ENCODE measurements around the gene USP22. TPM values are rescaled to one million over a fixed set of nuclear protein-coding genes. Genes with fewer than 3 reads are reported as not detected.
"Not testable (repeated sequence)": the region's sequence is repeated elsewhere in the genome, so short reads cannot be mapped to it uniquely, and the experiment has no call there.

USP22 gene
- total RNA-seq, 1 experiment from 2014 or later = 210 TPM

GRCh38 chr17:20977609-20978253 is 65.1 kb downstream of the USP22 start:
- H3K4me1 ChIP-seq (ENCODE audit: control insufficient read depth in 1 of 2, insufficient read depth in 2 of 2, low read length in 2 of 2); H3K4me2 ChIP-seq (ENCODE audit: low read length); H3K9me2 ChIP-seq (ENCODE audit: insufficient read depth); H3K27ac ChIP-seq (ENCODE audit: low read depth, low read length); BruUV-seq (replicated peaks); H3K9me3 ChIP-seq (ENCODE audit: control insufficient read depth in 1 of 2, insufficient read depth in 1 of 2, low read depth in 1 of 2, low read length in 2 of 2); RAD21 ChIA-PET (ENCODE audit: low non-redundant PET in 1 of 2, low total read pairs in 2 of 2, uncharacterized antibody in 2 of 2, unreplicated experiment in 2 of 2); DNase-seq (ENCODE audit: low read depth, low spot score); H2AFZ ChIP-seq (ENCODE audit: low read depth, low read length, poor library complexity, severe bottlenecking); H4K20me1 ChIP-seq (ENCODE audit: insufficient read depth); ATAC-seq; POLR2A ChIA-PET; H3K9ac ChIP-seq (ENCODE audit: low read length); intact Hi-C loops (cut with micrococcal nuclease); H3K79me2 ChIP-seq (ENCODE audit: insufficient read depth, low read length); H3K36me3 ChIP-seq (ENCODE audit: control insufficient read depth in 1 of 2, insufficient read depth in 2 of 2, low read length in 2 of 2); H3K4me3 ChIP-seq (replicated peaks in 1 of 2; ENCODE audit: low read depth in 1 of 2, low read length in 2 of 2): not testable (repeated sequence)
- H3K27me3 ChIP-seq (ENCODE audit: insufficient read depth, low read length) = peaks cover 56% of the 10 kb centered on the region
- CTCF ChIA-PET = interaction anchor here (1.1 kb wide), 1 partner anchor 15 kb away, joined by 3 read pairs; no protein-coding TSS in a partner anchor

DNA sequence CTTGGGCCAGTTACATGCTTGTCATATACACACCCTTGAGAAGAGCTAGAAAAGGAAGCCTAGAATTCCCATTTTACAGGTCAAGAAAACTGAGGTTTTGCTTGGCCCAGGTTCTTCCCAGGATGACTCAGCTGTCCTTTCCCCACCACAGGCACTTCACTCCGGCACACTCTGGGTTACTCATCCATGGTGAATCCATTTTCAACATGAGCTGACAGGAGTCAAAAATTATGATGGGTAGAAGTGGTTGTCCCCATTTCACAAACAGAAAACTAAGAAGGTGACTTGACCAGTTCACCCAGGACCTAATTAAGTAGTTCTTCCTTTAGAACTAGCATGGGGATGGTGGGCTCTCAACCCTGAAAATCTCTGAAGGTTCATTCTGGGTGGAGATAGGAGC is 67.2 kb downstream of the USP22 start:
- no peaks in the 10 kb centered on the region for H3K9me3 ChIP-seq (ENCODE audit: control insufficient read depth in 1 of 2, insufficient read depth in 1 of 2, low read depth in 1 of 2, low read length in 2 of 2)
- no peak for TF ChIP-seq REST (IDR thresholded peaks at IDR 0.05; ENCODE audit: low read depth)
- no peak for TF ChIP-seq ATF3 (IDR thresholded peaks at IDR 0.05)
- no peak overlapping the region for H3K9ac ChIP-seq (ENCODE audit: low read length)
- H3K4me1 ChIP-seq (ENCODE audit: control insufficient read depth in 1 of 2, insufficient read depth in 2 of 2, low read length in 2 of 2) = no peaks in the 10 kb centered on the region
- ATAC-seq = no peak
- ChIA-PET POLR2A (no interaction called here), CTCF (interaction anchor here (0.6 kb wide), 1 partner anchor 18 kb away, joined by 3 read pairs; no protein-coding TSS in a partner anchor), RAD21 (ENCODE audit: low non-redundant PET in 1 of 2, low total read pairs in 2 of 2, uncharacterized antibody in 2 of 2, unreplicated experiment in 2 of 2) (no interaction called here)
- H3K9me2 ChIP-seq (ENCODE audit: insufficient read depth) = no peaks in the 10 kb centered on the region
- DNase-seq (ENCODE audit: low read depth, low spot score) = no peak
- H2AFZ ChIP-seq (ENCODE audit: low read depth, low read length, poor library complexity, severe bottlenecking) = no peak overlapping the region
- no peak overlapping the region for H3K4me2 ChIP-seq (ENCODE audit: low read length)
- H4K20me1 ChIP-seq (ENCODE audit: insufficient read depth) = no peaks in the 10 kb centered on the region
- BruUV-seq (replicated peaks) = no TSS peak
- no peak overlapping the region for H3K27ac ChIP-seq (ENCODE audit: low read depth, low read length)
- no peak overlapping the region for H3K4me3 ChIP-seq (replicated peaks in 1 of 2; ENCODE audit: low read depth in 1 of 2, low read length in 2 of 2)
- no peaks in the 10 kb centered on the region for H3K36me3 ChIP-seq (ENCODE audit: control insufficient read depth in 1 of 2, insufficient read depth in 2 of 2, low read length in 2 of 2)
- H3K79me2 ChIP-seq (ENCODE audit: insufficient read depth, low read length) = no peaks in the 10 kb centered on the region
- peaks cover 50% of the 10 kb centered on the region for H3K27me3 ChIP-seq (ENCODE audit: insufficient read depth, low read length)
- intact Hi-C loops (cut with micrococcal nuclease) = no loop called here
